Dermis microvascular lymphatic vessel endothelial cell (primary cell): ENCODE measurements around the gene SPANXN3. TPM values are rescaled to one million over a fixed set of nuclear protein-coding genes. Genes with fewer than 3 reads are reported as not detected.
"Not testable (repeated sequence)": the region's sequence is repeated elsewhere in the genome, so short reads cannot be mapped to it uniquely, and the experiment has no call there.

Experiments used
- DNase-seq, 2 donors: peaks; one replicate each; pipeline versions ENCODE4 v3.0.0 to v3.0.0-alpha.2; 2010; ENCODE audit warnings: low read depth in 2 of 2
- total RNA-seq: library from RNA; depleted of rRNA; stranded (reverse); fragments of >200 nt; gene quantifications from 2 replicates; pipeline ENCODE4 v1.2.1, GENCODE V29; 2014

The SPANXN3 gene
- total RNA-seq: not detected in 2 replicates

- not testable (repeated sequence) for DNase-seq
Measured at GRCh38 chrX:143517375-143517774, at the start of gene SPANXN3. TSS of gene SPANXN3 (minus strand) at chrX:143517475. CDS start at chrX:143517391, 84 bp downstream.

DNA sequence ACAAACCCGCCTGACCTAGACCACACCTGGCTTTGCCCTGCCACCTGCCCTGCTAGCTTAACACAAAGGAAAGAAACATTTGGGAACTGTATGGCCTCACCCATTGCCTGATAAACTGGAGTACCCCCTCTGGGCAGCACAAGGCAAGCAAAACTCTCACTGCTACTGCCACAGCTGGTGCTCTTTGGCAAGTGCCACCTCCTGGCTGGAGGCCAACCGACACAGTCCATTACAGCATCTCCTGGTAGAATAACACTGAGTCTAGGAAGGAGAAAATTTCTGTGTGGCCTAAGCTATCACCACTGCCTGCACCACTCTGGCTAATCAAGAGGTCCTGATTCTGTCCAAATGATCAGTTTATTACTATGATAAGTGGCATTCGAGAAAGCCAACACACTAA lies 18.9 kb upstream of the SPANXN3 start:
- DNase-seq: no peak

DNA sequence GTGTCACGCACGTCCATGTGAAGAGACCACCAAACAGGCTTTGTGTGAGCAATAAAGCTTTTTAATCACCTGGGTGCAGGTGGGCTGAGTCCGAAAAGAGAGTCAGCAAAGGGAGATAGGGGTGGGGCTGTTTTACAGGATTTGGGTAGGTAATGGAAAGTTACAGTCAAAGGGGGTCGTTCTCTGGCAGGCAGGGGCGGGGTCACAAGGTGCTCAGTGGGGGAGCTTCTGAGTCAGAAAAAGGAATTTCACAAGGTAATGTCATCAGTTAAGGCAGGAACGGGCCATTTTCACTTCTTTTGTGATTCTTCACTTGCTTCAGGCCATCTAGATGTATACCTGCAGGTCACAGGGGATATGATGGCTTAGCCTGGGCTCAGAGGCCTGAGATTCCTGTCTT lies 15.1 kb downstream of the SPANXN3 start:
- DNase-seq: not testable (repeated sequence)

DNA sequence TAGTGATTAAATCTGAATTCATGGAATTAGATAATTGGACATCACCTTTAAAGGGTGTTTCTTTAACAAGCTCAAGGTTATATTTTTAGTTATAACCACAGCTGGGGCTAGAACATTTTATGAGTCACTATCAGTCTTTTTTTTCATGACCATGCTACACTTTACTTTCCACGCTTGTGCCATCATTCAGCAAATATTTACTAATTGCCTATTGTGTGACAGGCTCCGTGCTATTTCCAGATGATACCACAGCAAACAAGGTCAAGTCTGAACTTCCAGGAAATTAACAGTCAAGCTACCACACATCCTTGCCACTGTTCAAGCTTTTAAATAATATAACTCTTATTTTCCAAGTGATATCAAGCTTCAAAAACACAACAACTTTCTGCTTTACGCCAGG lies 16.5 kb downstream of the SPANXN3 start:
- no peak for DNase-seq

GRCh38 chrX:143486105-143486504 lies 31.2 kb downstream of the SPANXN3 start:
- no peak for DNase-seq

GRCh38 chrX:143476751-143477150 lies 40.5 kb downstream of the SPANXN3 start:
- no peak for DNase-seq

DNA sequence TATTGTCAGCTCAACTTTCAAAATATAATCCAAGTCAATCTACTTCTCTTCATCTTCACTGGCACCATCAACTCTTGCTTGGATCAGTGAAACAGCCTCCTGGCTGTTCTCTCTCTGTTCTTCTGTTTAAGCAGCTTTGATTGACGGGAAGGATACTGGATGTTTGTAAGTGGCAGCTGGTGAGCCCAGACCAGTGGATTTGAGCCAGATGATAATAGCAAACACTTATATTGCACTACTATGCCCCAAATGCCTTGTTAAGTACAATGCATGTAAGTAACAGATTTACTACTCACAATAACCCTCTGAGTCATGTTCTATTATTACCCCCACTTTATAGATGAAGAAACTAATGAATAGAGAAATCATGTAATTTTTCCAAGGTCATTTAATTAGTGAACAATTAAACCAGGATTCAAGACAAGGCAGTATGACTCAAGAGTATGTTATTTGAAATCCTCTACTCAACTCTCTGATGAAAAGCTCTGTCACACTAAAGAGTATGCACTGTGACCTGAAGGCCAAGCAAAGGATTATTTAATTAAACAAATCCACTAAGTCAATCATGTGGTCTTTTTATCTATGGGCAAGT lies 44.8 kb downstream of the SPANXN3 start:
- no peak for DNase-seq

GRCh38 chrX:143466130-143466529 lies 51.1 kb downstream of the SPANXN3 start:
- DNase-seq: no peak

GRCh38 chrX:143462696-143463095 lies 54.6 kb downstream of the SPANXN3 start:
- no peak for DNase-seq

DNA sequence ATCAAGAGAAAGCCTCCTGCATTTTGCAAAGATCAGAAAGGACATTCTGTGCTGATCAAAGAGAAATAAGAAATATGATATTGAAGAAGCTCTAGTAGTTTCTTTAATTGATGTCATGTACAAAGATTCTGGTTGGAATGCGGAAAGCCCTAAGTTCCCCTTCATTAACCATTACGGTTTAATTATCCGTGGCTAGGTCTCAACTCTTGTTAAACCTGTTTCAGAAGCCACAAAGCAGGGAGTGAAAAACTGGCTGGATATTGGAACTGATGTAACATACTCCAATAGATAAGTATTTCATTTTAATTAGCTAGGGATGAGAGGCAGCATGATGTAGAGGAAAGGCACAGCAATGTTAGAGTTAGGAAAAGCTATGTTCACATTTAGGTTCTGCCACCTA lies 55.7 kb downstream of the SPANXN3 start:
- DNase-seq: no peak

Other genes starting within 250 kb of the SPANXN3 start
- 0.13 TPM in 2 replicates for gene SLITRK4, start 118.6 kb upstream of the SPANXN3 start, total RNA-seq
- not detected in 2 replicates for gene SPANXN2, start 203.3 kb upstream of the SPANXN3 start, total RNA-seq